ENCODE data around the gene ELFN2.

Gene ELFN2

DNA sequence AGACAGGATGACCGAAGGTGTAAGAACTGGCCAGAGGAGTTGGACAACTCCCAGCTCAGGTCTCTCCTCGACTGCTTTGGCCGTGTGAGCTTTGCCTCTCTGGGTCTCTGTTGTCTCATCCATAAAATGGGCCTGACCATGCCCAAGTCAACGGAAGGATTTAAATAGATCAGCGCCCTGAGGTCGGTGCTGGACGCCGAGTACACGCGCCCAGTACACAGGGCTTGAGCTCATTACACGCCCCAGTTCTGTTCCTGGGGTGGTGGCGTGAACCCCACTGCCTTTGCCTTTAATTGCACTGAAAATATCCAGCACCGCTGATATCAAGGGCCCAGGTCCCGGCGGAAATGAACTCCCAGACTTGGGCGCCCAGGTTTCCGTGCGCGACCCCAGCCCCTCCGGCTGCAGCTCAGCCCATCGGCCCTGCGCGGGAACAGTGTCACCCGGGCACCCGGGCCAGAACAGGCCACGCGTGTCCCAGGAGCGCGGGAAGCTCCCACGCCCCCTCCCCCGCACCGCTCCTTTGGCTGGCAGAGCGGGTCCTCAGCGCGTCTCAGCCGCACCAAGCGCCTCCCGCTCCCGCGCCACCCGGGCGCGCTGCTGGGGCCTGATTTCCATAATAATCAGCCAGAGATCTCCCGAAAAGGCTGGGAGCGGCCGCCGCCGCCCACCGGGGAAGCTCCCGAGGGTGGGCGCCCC, 102.8 kb downstream of the ELFN2 start:
- in situ Hi-C loops (cut with HindIII; ENCODE audit: low sequenced_read_pairs): loop anchor here (5.0 to 10.0 kb wide), 7 partner anchors 62 to 270 kb away; partner anchors contain the start of gene KCTD17

DNA sequence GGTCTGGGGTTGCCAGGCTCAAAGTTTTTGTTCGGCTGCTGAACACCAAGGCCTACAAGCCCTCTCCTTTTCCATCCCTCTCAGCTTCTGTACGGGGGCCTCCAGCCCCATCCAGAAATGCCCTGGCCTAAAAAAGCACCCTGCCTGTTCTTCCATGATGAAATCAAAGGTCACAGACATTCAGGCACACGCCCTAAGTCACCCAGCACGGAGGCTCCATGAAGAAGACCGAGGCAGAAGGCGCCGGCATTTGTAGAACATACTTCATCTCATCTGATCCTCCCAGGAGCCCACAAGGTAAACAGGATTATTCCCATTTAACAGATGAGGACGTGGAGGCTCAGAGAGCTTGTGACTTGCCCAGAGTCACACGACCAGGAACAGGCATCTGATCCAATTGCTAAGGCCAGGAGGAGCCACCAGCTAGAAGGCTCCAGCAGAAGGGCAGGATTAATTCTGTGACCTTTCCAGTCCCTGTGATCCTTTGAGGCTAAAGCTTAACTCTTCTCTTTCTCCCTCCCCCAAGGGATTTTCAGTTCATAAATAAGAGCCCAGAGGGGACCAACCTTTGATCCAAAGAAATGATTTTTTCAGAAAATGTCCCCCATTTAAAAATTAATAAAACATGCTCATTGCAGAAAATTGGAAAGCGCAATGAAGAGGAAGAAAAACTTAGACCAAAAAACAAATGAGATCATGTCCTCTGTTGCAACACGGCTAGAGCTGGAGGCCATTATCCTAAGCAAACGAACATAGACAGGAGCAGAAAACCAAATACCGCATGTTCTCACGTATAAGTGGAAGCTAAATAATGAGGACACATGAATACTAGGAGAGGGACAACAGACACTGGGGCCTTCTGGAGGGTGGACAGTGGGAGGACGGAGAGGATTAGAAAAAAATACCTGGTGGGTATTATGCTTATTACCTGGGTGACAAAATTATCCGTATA, 106.3 kb downstream of the ELFN2 start:
- in situ Hi-C loops (cut with HindIII; ENCODE audit: low sequenced_read_pairs): loop anchor here (5.0 to 10.0 kb wide), 6 partner anchors 59 to 266 kb away; partner anchors contain the start of gene KCTD17

DNA sequence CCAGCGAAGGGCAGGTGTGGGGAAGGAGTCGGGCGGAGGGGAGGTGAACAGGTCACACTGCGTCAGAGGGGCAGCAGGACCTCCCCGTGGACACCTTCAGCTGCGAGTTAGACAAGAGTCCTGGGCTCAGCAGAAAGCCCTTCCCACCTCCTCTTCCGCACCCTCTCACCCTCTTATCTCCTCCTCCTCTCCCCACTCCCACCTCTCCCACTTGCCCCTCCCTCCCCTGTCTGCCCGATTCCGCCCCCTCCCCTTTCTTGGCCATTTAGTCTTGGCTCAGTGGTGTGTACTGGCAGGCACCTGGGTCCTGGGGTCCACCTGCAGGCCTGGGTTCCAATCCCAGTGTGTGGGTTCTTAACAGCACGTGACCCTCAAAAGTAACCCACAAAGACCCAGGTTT, 107.8 kb downstream of the ELFN2 start:
- in situ Hi-C loops (cut with HindIII; ENCODE audit: low sequenced_read_pairs): no loop called here

DNA sequence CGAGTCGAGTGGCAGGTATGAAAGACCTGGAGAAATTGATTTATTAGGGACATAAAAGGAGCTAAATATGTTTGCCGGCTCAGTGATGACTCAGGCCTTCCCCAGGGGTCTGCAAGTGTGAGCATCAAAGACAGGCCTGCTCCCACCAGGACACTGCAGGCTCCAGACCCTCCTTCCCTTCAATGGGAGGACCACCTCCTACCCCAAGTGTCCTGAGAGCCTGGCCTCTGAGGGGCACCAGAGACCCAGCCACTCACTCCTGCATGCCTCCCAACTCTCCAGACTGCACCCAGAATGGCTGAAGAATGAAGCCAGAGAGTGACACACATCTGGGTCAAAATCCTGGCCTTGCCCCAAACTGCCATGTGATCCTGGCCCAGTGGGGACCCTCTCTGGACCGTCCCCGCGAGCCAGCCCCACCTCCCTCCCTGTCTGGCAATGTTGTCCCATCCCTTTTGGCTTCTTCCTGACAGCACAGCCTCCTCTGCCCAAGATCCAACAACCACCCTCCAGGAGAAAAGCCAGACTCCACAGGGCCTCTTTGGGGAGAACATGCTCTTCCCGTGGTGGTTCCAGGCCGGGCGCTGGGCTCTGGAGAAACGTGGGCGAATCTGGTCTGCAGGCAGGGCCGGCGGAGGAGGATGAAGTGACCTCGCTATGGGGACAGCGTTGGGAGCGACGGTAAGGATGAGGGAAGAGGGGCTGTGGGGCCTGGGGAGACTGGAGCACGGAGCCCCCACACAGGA, 108.7 kb downstream of the ELFN2 start:
- in situ Hi-C loops (cut with HindIII; ENCODE audit: low sequenced_read_pairs): no loop called here
